COLO668 (cell line): ENCODE results near the gene AIPL1.

Experiments
- DNase-seq: peaks from one replicate; lab custom pipeline; 2025; ENCODE audit not compliant: unreplicated experiment; lab: John Stamatoyannopoulos, UW

AIPL1 gene

DNA sequence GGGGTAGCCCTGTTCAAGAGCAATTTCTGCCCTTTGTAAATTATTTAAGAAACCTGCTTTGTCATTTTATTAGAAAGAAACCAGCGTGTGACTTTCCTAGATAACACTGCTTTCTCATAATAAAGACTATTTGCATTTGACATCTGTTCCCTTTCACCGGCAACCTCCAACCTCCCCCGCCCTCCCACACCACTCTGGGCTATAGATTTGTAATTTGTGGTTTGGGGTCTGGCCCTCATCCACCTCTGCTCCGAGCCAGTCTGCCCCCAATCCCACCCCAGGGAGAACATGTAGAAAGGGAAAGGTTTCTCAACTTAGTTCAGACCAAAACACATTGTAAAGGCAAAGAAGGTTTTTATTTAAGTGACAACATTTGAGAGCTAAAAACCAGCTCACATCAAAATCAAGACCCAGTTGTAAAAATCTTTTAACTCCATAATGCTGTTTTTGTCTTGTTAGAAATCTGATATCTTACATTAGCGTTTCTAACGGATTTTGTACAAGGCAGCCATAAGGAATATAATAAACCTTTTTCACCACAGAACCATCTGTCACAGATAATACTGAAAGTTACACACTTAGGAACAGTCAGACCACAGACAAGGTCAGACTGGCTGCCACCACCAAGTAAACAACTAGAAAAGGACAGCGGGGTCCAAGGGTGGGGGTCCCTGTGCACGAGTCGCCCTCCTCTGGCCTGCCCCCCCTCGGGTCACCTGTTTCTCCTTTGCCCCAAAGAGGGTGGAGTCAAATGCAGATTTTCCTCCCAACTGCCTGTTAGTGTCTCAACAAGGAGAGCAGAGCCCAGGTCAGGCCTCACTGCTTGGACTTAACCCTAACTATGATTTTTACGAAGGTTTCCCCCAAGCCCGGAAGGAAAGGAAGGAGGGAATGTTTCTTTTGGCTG, 16.3 kb upstream of the AIPL1 start:
- no peak for DNase-seq

DNA sequence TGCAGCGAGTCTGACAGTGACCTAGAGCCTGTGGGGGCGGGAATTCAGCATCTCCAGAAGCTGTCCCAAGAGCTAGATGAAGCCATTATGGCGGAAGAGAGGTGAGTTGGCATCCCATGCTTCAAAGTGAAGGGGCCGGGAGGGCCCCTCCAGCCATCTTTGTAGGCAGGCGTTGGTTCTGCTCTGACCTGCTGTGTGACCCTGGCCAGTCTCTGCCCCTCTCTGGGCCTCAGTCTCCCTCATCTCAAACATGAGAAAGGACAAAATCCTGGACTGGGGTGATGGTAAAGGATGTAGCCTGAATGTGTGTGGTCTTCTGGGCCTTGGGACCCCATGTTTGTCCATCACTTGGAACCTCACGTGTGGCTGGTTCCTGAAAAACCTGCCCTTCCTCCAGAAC, 14.4 kb upstream of the AIPL1 start:
- DNase-seq, result no peak

DNA sequence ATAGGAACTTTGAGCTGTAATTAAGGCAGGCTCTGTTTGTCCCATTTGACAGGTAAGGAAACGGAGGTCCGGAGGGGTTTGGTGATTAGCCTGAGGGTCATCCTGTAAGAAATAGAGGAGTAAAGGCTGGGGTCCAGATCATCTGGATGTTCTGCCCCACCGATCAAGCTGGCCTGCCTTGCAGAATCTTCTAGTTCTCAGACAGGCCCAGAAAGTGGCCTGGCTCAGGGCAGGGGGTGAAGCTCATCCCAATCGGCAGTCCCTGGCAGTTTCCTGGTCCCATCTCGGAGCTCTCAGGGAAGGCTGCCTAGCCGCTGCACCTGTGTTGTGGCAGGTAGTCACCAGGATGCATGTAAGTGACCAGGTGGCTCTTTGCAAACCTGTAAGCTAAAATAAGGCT, 13.6 kb upstream of the AIPL1 start:
- DNase-seq, result no peak

DNA sequence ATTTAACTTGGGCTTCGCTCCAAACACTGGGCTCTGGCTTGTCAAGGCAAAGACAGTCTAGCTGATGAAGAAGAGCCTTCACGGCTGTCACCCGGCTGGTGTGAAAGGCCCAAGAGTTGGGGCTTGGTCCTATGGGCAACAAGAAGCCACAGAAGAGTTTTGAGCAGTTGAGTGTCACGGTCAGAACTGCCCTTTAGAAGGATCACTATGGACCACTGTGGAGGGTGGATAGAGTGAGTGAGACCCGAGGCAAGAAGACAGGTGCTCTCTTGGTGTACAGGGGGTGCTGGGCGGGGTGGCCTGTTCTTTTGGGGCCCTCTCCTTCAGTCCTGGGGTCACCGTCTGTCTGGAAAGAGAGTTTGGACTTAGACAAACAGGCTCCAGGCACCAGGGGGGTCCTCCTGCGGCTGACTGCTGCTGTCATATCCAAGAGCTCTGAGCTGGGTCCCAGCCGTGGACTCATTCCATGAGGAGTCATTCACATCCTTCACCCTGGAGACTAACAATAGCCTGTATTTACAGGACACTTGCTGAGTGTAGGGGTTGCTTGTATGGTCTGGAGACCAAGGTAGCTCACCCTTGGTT, 11.7 kb upstream of the AIPL1 start:
- no peak for DNase-seq

DNA sequence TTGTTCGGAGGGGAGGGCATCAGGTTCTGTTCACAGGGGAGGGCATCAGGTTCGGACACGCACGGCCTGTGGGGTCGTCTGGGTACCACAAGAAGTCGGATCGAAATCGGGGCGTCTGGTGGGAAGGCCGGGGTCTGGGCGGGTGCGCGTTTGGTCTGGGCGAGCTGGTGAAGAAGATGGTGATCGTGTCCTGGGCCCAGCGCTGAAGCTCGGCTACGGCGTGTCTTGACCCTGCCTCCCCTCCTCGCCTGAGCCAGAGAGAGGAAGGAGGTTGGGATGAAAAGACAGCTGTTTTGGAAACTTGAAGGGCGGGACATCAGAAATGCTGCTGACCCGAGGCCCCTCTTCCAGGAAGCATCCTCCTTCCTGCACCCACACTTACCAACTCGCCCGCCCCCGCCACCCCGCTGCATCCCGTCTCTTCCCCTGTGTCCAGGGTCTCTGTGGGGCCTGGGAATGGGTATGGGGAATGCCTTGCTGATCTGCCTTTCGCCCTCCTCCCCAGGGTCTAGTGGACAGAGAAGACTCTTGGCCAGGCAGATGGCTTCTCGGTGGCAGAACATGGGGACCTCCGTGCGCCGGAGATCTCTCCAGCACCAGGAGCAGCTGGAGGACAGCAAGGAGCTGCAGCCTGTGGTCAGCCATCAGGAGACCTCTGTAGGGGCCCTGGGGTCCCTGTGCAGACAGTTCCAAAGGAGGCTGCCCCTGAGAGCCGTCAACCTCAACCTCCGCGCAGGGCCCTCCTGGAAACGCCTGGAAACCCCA, 9.8 kb upstream of the AIPL1 start:
- no peak for DNase-seq

DNA sequence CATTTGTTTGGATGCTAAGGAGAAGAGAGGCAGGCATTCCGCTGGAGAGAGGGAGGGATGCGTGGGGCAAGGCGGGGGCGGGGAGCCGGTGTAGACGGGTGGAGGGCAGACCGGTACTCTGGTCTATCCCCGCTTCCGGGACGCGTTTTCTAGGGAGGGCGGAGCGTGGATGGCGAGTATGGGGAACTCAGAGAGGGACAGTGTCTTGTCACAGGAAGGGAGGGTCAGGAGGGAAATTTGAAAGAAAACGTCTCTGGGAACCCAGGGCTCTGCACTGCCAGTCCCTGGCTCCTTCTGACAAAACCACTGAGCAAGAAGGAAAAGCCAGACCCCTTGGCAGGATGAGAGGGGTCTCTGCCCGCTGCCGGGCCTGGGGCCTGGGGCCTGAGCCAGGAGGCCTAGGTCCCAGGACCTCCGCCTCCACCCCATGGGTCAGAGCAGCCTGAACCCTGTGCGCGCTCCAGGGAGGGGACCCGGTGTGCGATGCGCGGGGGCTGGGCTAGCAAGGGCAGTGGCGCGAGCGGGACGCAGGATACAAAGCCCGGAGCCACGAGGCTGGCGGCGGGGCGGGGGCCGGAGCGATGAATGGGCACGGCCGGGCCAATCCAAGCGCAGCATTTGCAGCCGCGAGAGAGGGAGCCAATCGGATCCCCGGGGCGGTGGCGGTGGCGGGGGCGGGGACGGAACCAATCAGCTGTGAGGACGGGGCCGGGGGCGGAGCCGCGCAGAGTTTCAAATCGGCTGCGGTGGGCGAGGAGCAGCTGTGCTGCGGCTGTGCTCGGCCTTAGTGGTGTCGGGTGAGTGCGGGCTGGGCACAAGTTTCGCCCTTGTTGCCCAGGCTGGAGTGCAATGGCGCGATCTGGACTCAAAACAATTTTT, 9.0 kb upstream of the AIPL1 start, which contains the start of gene PIMREG:
Gene PIMREG, plus strand, starts transcription at position 764 of the 879 bp plus-strand sequence. CDS start 656 bp downstream, outside the sequence.
- peak; percentile 95 for DNase-seq

DNA sequence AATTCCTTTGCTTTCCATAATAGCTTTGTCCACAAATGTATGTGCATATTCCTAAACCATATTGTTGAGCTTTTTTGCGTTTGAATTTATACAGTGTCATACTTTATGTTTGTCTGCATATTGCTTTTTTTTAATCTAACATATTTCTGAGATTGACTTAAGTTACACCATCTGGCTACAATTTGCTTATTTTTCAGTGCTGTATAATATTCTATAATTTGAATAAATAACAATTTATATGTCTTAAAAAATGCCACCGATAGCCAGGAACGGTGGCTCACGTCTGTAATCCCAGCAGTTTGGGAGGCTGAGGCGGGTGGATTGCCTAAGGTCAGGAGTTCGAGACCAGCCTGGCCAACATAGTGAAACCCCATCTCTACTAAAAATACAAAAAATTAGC, 7.9 kb upstream of the AIPL1 start:
- DNase-seq, result no peak

DNA sequence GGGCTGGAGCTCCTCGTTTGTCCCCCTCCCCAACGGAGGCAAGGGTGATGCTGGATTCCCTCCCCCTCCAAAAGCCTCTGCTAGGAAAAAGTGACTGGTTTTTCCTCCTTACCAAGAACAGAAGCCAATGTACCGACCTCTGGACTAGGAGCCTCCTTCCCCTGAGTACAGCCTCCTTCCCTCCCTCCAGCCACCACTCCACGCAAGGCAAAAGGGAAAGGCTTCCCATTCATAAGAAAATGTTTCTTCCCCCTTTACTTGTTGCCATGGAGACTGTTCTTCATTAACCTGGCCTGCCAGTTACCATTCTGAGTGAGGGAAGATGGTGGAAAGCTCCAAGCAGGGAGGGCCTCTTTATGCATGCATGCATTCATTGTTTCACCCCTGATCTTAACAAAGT, 5.0 kb upstream of the AIPL1 start:
- DNase-seq, result no peak

DNA sequence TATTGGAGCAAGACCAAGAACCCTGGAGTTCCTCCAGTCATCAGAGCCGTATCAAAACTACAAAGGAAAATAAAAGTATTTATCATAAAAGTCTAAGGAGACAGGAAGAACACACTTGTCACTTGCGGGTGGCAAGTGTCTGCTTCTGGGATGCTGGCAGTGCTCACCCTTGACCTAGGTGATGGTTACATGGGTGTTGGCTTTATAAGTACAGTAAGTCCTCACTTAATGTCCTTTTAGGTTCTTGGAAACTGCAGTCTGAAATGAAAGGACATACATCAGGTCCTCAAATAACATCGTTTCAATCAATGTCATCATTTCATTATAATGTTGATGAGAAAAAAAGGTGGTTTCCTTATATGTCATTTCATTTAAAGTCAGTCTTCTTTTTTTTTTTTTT, 3.0 kb upstream of the AIPL1 start:
- DNase-seq, result no peak

DNA sequence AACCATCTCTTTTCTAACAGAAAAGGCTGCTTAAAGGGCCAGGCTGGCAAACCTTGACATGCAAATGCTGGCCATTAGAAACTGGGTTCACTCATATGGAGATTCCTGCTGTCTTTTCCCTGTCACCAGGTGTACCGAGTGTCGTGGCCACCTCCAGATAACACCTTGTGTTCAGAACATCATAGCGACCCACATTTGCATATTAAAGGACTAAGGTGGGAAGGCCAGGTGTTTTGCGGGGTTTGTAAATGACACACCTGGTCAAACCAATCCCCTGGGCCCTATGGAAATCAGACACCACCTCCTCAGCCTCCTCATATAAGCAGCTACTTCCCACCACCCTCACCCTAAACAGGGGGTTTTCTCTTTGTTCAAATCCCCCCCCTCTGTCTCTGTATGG, 2.5 kb upstream of the AIPL1 start:
- DNase-seq, result peak; percentile 48

DNA sequence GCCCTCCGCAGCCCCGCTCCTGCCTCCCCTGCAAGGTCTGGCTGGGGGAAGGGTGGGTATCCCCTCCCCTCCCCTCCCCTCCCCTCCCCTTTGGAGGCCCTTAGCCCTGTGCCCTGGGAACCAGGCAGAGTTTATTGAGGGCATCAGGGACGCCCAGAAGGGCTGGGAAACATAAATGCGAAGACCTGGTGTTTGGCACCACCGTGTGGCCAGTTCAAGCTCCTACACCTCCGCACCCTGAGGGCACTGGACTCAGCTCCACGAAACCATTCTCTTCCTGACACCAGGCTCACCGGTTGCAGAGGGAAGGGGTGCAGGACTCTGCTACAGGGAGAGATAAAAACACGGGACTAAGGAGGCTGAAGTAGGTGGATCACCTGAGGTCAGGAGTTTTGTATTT, 1.0 kb upstream of the AIPL1 start:
- DNase-seq, result peak; percentile 60

DNA sequence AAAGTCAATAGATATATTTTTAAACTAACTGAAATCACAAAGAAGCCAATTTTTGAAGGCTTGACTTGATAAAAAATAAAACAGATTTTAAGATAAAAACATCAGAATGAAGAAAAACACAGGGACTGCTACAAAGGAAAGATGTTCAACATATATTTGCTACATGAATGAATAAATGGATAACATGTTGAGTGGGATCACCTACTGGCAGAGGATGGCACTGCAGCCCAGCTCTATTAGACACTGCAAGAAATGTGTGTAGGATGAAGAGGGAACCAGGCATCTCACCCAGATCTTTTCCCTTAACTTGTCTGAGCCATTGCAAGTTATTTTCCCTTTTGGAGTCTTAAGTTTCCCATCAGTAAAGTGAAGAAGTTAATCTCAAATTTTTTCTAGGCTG, 4.2 kb downstream of the AIPL1 start:
- DNase-seq, result no peak

DNA sequence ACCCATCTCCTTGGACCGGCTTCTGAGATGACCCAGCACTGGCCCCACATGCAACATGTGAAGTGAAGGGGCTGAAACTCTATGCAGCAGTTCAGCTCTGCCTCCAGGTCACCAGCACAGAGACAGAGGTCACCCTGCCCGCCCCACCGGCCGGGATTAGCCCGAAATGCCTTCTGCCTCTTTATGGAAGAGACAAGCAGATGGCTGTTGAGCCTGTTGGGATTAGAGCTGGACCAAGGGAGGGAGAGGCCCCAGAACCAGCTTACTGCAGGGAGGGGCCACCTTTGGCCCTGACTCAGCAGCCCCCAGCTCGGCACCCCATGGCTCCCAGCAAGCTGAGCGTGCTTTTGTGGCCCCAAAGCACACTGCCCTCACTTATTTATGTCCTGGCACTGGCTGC, 5.7 kb downstream of the AIPL1 start:
- DNase-seq, result no peak

DNA sequence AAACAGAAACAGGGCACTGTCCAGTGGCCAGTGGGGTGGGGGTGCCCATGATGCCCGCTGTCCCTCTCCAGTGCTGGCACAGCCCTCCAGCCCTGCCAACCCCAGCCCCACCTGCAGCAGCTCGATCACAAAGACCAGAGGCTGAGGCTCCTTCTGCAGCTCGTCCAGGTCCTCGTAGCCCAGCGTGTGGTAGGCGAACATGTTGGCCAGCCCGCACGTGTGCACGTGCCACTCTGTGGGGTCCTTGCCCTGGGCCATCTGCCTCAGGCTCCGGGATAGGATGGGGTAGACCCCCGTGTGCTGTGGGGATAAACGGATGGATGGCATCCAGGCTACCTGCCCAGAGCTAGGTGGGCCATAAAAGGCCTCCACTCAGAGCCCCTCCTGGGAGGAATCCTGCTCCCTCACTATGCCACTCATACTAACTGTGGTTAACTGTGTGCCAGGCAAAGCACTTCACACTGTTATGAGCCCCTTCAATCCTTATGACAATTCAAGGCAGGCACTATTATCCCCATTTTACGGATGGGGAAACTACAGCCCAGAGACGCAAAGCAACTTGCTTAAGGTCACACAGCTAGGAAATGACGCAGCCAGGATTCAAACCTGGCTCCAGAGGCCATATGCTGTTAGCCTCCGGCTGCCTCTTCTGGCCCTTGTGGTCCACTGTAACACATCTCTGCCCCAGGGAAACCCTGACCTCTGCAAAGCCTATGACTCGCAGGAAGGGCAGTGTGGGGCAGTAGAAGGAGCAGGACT, 6.5 kb downstream of the AIPL1 start:
- DNase-seq, result no peak

DNA sequence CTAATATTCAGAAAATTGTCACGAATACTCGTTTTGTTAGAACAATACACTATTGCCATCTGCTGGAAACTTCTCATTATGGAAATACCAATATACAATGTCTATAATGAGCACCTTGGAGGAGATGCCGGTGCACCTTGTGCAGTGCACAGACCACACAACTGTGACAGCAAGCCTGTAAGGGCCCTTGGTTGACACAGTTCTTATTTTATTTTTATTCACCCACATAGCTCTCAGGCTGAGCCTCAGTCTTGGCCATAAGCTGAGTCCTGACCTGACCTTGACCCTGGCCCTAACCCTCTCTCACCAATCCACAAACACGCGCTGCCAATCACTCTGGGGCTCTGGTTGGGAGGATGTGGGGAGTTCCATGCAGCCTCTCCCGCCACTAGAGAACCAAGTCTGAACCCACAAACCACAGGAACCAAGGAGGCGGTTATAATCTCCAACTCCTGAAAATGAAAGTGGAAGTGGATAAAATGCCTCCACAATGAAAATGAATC, 7.6 kb downstream of the AIPL1 start:
- no peak for DNase-seq

DNA sequence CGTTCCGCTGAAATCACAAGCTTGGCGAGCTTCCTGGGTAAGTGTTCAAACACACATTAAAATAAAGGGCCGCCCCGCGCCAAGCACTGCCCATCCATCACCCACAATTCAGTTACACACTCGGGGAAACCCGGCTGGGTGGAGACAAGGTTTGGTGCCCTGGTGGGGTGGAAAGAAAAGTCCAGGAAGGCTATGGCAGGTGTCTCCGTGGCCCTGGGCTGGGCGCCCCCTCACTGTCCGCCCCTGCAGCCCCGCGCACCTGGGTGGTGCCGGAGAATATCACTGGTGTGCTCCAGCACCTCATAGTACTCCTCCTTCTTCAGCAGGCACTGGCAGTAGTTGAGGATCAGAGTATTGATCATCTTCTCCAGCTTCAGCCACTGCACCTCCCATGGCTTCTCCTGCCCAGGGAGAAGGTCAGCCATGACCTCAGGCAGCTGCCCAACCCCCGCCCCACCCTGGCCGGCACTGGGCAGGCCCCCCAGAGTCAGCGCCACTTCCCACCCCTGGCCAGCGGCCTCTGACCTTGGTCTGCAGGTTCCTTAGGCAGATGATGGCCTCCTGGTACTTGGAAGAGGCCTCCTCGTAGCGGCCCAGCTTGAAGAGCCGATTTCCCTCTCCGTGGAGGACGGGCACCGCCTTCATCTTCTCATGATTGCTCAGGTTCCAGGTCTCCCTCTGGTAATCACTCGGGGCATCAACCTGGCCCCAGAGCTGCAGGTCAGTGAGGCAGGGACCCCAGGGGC, 8.4 kb downstream of the AIPL1 start:
- DNase-seq, result peak; percentile 2

DNA sequence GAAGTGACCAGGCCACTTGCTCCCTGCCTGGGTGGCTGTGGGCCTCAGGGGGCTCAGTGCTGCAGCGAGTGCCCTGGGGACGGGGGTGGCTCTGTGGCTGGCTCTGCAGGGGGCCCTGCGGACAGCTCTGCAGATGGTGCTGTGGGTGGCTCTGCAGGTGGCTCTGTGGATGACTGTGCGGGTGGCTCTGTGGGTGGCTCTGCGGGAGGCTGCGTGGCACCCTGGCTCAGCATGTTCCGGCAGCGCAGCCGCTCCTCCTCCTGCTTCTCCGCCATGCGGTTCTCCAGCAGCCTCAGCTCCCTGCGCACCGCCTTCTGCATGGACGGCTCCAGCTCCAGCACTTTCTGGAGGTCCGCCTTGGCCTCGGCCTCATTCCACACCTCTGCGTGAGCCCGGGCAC, 9.5 kb downstream of the AIPL1 start:
- no peak for DNase-seq

DNA sequence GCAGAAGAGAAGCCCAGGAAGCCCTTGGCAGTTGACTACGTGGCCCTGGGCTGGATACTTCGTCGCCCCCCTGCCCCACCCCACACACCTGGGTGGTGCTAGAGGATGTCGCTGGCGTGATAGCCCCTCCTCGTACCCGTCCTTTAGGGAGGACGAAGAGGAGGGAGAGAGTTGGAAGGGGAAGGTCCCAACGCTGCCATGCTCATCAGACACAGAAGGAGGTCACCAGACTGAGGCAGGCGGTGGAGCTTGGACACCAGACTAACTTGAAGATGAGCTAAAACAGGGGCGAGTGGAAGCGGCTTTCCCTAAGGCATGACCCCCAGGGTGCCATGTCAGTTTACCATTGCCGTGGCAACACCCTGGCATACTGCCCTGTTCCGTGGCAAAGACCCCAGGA, 11.0 kb downstream of the AIPL1 start:
- DNase-seq, result no peak

DNA sequence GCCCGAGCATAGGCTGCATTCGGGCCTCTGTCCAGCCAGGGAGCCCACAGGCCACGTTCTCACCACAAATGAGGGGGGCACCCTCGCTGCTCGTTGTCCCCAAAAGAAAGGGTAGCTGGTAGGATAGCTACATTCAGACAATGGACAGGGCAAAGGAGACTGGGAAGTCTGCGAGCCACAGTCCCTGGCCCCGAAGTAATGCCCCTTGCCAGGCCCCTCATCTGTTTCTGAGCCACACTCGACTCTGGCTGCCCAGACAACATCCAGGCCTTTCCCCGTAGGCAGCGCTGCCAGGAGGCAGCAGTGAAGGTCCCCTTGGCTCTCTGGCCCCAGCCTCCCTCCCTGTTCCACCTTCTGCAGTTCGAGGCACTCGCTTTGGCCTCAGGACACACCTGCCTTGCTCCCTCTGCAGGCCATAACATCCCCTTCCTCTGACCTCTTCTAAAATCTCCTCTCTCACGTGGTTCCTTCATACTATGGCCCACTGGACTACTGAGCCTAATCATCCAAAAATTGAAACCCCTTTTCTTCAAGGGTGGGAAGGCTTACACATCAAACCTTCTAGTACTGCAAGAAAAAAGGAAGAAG, 12.2 kb downstream of the AIPL1 start:
- no peak for DNase-seq
